Activated naive CD4-positive, alpha-beta T cell treated with anti-CD3 and anti-CD28 coated beads, Interleukin-2, amount 50 U/mL, for 24 hours (primary cell): ENCODE results near the gene FOXK1.
"Not testable (repeated sequence)": the region's sequence is repeated elsewhere in the genome, so short reads cannot be mapped to it uniquely, and the experiment has no call there.

Experiments used
- H3K27ac Mint-ChIP-seq: one replicate; pipeline ENCODE4 v1.8.0; 2021; ENCODE audit warnings: mild to moderate bottlenecking, mixed read lengths
- H3K27me3 Mint-ChIP-seq: one replicate; pipeline ENCODE4 v1.8.0; 2021; ENCODE audit warnings: mixed read lengths
- H3K36me3 Mint-ChIP-seq: one replicate; pipeline ENCODE4 v1.8.0; 2021; ENCODE audit warnings: mixed read lengths
- H3K4me1 Mint-ChIP-seq: one replicate; pipeline ENCODE4 v1.8.0; 2021; ENCODE audit warnings: mixed read lengths
- H3K4me3 Mint-ChIP-seq: one replicate; pipeline ENCODE4 v1.8.0; 2021; ENCODE audit warnings: mild to moderate bottlenecking, mixed read lengths
- H3K9me3 Mint-ChIP-seq: one replicate; pipeline ENCODE4 v1.8.0; 2021; ENCODE audit warnings: mixed read lengths

Gene FOXK1

DNA sequence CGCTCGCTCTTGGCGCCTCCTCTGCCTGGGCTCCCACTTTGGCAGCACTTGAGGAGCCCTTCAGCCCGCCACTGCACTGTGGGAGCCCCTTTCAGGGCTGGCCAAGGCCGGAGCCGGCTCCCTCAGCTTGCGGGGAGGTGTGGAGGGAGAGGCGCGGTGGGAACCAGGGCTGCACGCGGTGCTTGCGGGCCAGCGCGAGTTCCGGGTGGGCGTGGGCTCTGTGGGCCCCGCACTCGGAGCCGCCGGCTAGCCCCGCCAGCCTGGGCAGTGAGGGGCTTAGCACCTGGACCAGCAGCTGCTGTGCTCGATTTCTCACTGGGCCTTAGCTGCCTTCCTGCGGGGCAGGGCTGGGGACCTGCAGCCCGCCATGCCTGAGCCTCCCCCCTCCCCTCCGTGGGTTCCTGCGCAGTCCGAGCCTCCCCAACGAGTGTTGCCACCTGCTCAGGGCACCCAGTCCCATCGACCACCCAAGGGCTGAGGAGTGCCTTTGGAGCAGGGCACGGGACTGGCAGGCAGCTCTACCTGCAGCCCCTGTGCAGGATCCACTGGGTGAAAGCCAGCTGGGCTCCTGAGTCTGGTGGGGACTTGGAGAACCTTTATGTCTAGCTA lies 111.4 kb downstream of the FOXK1 start:
- peak overlapping the region; percentile 55 for H3K27ac Mint-ChIP-seq
- not testable (repeated sequence) for H3K9me3 Mint-ChIP-seq, H3K4me1 Mint-ChIP-seq, H3K4me3 Mint-ChIP-seq, H3K27me3 Mint-ChIP-seq, H3K36me3 Mint-ChIP-seq

DNA sequence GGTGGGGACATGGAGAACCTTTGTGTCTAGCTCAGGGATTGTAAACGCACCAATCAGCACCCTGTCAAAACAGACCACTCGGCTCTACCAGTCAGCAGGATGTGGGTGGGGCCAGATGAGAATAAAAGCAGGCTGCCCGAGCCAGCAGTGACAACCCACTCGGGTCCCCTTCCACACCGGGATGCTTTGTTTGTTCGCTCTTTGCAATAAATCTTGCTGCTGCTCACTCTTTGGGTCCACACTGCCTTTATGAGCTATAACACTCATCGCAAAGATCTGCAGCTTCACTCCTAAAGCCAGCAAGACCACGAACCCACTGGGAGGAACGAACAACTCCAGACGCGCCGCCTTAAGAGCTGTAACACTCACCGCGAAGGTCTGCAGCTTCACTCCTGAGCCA lies 112.1 kb downstream of the FOXK1 start:
- H3K9me3 Mint-ChIP-seq, H3K4me3 Mint-ChIP-seq, H3K36me3 Mint-ChIP-seq, H3K27me3 Mint-ChIP-seq, H3K4me1 Mint-ChIP-seq, H3K27ac Mint-ChIP-seq: not testable (repeated sequence)

DNA sequence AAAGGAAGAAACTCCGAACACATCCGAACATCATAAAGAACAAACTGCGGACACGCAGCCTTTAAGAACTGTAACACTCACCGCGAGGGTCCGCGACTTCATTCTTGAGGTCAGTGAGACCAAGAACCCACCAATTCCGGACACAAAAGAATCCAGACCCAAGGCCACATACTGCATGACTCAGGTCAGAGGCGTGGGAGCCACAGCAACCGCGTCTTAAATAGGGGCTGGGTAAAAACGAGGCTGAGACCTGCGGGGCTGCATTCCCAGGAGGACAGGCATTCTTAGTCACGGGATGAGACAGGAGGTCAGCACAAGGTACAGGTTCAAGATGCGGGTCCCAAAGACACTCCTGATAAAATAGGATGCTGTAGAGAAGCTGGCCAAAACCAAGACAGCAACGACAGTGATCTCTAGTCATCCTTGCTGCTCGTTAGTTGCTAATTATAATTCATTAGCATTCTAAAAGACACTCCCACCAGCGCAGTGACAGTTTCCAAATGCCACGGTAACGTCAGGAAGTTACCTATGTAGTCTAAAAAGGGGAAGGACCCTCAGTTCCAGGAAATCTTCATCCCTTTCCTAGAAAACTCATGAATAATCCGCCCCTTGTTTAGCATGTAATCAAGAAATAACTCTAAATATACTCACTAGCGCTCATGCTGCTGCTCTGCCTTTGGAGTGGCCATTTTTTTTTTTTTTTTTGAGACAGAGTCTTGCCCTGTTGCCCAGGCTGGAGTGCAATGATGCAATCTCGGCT lies 112.7 kb downstream of the FOXK1 start:
- Mint-ChIP-seq H3K27ac (no peak overlapping the region), H3K27me3 (no peaks in the 10 kb centered on the region)

DNA sequence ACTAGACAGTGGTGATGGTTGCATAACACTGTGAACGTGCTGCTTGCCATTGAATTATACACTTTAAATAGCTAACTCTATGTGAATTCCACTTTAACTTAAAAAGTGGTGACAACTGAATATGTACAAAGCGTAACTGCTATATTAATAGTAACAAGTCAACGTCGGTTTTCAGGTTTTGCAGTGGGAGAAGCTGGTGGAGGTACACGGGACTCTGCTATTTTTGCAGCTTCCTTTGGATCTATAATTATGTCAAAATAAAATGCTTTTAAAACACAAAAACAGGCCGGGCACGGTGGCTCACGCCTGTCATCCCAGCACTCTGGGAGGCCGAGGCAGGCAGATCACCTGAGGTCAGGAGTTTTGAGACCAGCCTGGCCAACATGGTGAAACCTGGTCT lies 114.4 kb downstream of the FOXK1 start:
- Mint-ChIP-seq H3K36me3 (peaks cover 4% of the 10 kb centered on the region), H3K4me1 (peaks cover 5% of the 10 kb centered on the region), H3K27me3 (no peaks in the 10 kb centered on the region), H3K4me3 (no peak overlapping the region), H3K9me3 (no peaks in the 10 kb centered on the region), H3K27ac (no peak overlapping the region)

More for the DNA sequence above, 112.7 kb downstream of the FOXK1 start:
- Mint-ChIP-seq H3K36me3 (peaks cover 5% of the 10 kb centered on the region), H3K4me1 (peaks cover 5% of the 10 kb centered on the region), H3K4me3 (no peak overlapping the region), H3K9me3 (no peaks in the 10 kb centered on the region)

DNA sequence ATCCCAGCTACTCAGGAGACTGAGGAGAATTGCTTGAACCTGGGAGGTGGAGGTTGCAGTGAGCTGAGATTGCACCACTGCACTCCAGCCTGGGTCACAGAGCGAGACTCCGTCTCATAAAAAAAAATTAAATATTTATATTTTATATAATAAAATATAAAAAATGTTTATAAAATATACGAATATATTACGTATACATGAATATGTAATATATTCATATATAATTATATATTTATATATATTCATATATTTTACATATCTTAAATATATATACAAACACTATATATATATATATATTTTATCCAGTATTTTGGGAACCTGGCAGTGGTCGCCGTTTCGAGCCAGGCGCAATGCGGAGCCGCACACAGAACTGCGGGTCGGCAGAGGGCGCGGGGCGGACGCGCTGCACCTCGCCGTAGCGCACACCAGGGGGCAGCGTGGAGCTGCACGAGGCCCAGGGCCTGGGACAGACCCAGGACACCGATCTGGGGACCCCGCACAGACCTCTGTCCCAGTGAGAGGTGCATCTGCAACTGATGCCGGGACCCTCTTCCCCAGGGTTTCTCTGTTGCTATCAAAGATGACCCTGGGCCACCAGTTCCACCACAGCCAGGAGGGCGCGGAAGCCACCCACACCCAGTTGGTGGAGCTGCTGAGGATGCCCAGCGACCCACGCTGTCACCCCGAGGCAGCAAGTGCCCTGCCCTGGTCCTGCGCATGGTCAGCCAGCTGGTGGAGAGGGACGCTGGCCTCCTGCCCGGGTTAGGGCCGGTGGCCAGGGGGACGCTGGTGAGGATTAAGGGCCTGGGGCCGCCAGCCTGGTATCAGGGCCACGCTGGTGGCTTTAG lies 116.0 kb downstream of the FOXK1 start:
- Mint-ChIP-seq H3K27ac (no peak overlapping the region), H3K27me3 (no peaks in the 10 kb centered on the region), H3K9me3 (no peaks in the 10 kb centered on the region), H3K4me3 (no peak overlapping the region), H3K4me1 (peaks cover 5% of the 10 kb centered on the region), H3K36me3 (peaks cover 2% of the 10 kb centered on the region)

DNA sequence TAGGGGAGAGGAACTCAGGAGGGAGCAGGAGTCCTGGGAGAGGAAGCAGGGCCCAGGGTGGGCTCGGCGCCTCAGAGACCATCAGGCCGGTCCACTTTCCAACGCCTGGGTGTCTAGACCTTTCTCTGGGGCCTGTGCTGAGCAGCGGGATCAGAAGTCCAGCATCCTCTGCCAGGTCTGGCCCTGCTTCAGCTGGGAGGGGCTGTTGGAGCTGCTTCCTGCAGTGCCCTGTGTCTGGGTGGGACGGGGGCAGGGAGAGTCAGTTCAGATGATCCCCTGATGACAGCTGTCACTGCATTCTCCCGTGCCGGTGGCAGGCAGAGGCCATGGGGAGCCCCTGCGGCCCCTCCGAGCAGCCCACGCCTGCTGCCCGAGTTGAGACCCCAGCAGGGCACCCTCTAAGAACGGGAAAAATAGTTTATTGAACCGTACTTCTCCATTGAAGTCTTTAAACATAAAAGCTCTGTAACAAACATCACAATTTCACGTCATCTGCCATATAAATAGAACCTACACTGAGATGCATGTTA lies 116.7 kb downstream of the FOXK1 start:
- Mint-ChIP-seq H3K27ac (no peak overlapping the region), H3K4me1 (peaks cover 5% of the 10 kb centered on the region), H3K4me3 (no peak overlapping the region), H3K27me3 (no peaks in the 10 kb centered on the region), H3K9me3 (no peaks in the 10 kb centered on the region), H3K36me3 (peaks cover 2% of the 10 kb centered on the region)

DNA sequence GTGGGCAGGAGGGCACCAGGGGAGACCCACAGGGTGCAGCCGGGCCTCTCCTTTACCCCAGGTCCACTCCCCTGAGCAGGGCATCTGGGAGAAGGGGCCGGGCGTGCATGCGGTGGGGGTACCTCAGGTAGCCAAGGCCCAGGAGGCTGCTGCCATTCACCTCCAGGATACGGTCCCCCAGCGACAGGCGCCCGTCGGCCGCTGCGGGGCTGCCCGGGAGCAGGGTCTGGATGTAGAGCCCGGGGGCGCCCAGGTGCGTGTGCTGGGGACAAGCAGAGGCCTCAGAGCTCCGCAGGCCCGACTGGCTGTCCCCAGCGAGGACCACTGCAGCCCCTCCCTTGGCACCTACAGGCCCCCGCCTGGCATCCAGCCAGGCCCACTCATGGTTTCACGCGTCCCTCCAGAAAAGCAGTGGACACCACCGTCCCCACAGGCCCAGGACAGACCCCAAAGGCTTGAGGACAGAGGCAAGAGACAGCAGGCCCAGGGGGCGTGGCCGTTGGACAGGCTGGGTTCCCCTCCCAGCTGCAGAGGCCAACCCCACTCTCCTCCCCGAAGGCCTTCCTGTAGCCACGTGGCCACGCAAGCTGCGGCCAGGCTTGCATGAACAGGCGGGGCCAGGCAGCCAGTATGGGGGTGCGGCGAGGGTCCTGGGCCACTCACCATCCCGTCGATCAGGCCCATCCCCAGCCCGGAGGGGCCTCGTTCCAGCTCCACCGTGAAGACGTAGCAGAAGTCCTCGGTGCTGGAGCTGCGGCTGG lies 117.6 kb downstream of the FOXK1 start:
- Mint-ChIP-seq H3K36me3 (no peaks in the 10 kb centered on the region), H3K4me3 (no peak overlapping the region), H3K27ac (no peak overlapping the region), H3K9me3 (no peaks in the 10 kb centered on the region), H3K27me3 (no peaks in the 10 kb centered on the region), H3K4me1 (no peaks in the 10 kb centered on the region)

DNA sequence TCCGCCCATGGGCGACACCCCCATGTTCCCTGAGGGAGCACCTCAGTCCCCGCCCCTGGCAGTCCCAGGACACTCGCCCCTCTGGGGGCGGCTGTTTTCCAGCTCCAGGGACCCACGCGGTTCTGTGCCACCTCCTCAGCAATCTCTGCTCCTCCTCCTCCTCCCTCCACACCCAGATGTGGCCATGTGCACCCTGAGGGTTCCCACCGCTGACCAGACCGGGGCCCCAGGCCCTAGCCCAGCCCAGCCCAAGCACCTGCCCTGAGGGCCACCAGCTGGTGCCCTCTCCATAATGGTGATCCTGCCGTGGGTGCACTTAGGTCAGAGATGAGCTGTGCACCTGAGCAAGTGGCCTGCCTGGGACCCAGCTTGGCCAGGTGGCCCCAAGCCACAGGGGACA lies 118.4 kb downstream of the FOXK1 start:
- no peak overlapping the region for H3K27ac Mint-ChIP-seq
- no peaks in the 10 kb centered on the region for H3K36me3 Mint-ChIP-seq
- no peaks in the 10 kb centered on the region for H3K27me3 Mint-ChIP-seq
- no peaks in the 10 kb centered on the region for H3K4me1 Mint-ChIP-seq
- H3K9me3 Mint-ChIP-seq: no peaks in the 10 kb centered on the region
- no peak overlapping the region for H3K4me3 Mint-ChIP-seq

DNA sequence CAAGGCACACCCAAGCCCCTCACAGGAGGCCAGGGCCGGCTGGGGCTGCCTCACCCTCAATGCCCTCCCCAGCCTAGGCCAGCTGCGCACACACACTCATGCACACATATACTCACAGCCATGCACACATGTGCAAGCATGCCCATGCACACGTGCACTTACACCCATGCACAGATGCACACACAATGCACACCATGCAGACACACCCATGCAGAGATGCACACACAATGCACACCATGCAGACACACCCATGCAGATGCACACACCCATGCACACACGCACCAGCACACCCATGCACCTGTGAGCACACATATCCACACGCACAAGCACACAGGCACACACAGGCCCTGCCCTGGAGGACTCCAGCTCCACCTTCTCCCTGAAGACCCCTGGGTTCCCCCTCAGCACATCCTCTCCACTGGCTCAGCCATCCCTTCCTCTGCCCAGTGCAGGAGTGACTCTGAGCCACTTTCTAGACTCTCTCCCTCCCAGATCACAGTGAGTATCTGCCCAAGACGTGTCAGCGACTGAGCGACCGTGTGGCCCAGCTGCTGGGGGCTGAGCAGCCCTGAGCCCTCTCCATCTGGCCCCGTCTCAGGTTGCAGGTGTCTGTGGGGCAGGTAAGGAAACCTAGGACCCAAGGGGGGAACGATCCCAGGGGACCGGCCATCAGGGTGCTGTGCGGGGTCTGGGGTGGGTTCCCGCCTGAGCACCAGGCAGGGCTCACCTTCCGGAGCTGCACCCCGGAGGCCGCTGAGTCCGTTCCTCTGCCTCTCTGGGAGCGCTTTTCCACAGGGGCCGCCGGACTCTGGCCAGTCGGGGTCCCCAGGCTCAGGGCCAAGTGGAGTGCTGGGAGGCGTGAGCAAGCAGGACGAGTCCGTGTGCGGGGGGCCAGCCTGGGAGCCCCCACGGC lies 119.1 kb downstream of the FOXK1 start:
- H3K27ac Mint-ChIP-seq: no peak overlapping the region
- H3K4me3 Mint-ChIP-seq: no peak overlapping the region
- H3K27me3 Mint-ChIP-seq: no peaks in the 10 kb centered on the region
- no peaks in the 10 kb centered on the region for H3K36me3 Mint-ChIP-seq
- no peaks in the 10 kb centered on the region for H3K4me1 Mint-ChIP-seq
- no peaks in the 10 kb centered on the region for H3K9me3 Mint-ChIP-seq

DNA sequence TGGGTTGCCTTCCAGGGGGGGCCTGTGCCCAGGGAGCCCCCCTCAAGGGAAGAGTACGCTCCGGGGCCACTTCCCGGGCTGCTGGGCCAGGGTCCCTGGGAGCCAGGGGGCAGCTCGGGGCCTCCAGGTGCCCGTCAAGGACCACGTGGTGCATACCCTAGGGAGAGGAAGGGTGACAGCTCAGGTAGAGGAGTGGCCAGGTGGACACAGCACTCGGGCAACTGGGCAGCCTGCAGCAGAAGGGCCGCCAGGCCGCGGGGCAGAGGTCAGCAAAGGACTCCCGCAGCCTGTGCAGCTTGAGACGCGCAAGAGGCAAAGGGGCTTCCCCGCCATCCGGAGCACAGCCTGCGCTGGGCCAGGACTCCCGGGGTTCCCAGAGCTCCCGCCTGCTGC lies 119.7 kb downstream of the FOXK1 start:
- Mint-ChIP-seq H3K27me3 (no peaks in the 10 kb centered on the region), H3K4me1 (no peaks in the 10 kb centered on the region)

DNA sequence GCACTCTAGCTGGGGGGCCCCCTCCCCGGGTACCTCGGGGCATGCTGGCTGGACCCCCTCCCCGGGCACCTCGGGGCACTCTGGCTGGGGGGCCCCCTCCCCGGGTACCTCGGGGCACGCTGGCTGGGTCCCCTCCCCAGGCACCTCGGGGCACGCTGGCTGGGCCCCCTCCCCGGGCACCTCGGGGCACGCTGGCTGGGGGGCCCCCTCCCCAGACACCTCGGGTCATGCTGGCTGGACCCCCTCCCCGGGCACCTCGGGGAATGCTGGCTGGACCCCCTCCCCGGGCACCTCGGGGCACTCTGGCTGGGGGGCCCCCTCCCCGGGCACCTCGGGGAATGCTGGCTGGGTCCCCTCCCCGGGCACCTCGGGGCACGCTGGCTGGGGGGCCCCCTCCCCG lies 120.5 kb downstream of the FOXK1 start:
- H3K4me3 Mint-ChIP-seq, H3K9me3 Mint-ChIP-seq, H3K27ac Mint-ChIP-seq, H3K4me1 Mint-ChIP-seq, H3K27me3 Mint-ChIP-seq, H3K36me3 Mint-ChIP-seq: not testable (repeated sequence)

More for the DNA sequence above, 119.7 kb downstream of the FOXK1 start:
- H3K27ac Mint-ChIP-seq: no peak overlapping the region
- H3K36me3 Mint-ChIP-seq: no peaks in the 10 kb centered on the region
- H3K9me3 Mint-ChIP-seq: no peaks in the 10 kb centered on the region
- H3K4me3 Mint-ChIP-seq: no peak overlapping the region

DNA sequence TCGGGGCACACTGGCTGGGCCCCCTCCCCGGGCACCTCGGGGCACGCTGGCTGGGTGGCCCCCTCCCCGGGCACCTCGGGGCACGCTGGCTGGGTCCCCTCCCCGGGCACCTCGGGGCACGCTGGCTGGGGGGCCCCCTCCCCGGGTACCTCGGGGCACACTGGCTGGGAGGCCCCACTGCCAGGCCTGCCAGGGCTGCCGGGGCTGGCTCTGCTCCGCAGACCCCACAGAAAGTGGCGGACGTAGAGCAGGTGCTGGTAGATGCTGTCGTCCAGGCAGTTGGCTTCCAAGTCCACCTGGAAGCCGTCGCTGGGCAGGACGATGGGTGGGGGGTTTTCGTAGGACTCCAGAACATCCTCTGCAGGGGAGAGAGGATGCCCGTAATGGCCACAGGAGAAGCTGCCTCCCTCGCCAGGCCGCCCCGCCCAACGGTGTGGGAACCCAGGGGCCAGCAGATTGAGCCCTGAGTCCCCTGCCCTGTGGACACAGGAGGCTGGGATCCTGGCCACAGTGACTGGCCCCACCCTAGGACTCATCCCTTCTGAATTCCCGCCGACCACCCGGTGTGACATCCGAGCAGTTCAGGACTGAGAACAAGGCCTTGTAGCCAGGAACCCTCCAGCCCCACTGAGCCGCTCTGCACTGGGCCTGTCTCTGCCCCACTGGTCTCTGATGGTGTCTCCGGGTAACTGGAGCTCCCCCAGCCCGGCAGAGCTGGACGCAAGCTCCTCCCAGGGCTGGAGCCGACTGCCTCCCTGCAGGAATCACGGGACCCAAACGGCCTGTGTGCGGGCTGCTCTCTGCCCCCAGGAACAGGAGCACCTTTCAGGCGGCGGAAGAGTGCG lies 121.5 kb downstream of the FOXK1 start:
- Mint-ChIP-seq H3K27me3 (no peaks in the 10 kb centered on the region), H3K4me3 (no peak overlapping the region), H3K9me3 (no peaks in the 10 kb centered on the region), H3K36me3 (no peaks in the 10 kb centered on the region), H3K27ac (peak overlapping the region; percentile 65), H3K4me1 (no peaks in the 10 kb centered on the region)

DNA sequence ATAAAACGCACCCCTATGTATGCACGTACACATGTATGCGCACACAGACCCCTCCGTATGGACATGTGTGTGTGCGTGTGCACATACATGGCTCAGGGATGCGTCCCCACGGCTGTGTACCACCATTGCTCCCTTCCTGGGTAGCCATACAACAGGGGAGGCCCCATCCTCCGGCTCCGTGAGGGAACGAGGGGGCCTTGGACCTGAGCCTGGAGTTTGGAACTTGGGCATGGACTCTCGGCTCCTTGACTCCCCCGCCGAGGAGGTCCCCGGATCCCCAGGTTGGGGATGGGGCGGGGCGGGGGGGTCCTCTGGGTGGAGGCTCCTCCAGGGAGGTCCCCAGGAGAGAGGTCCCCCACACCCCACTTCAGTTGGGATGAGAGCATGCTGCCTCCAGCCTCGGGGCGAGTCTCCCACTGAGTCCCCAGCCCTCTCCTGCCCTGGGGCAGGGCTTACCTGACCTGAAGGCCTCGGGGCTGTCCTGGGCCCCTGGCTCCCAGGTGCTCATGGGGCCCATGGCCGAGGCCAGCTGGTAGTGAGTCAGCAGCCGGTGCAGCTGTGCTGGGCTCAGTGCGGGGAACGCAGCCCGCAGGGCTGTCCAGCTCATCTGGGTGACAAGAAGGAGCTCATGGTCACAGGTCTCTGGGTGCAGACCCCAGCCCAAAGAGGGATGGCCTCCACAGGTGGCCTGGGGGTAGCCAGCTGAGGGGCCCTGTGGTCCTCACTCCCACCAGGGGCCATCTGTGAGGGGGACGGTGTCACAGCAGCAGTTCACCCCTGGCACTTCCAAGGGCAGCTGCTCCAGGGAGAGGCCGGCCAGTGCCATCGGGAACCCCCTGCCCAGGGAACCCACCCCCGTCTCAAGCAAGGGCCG lies 123.3 kb downstream of the FOXK1 start:
- Mint-ChIP-seq H3K36me3 (no peaks in the 10 kb centered on the region), H3K4me3 (no peak overlapping the region), H3K27ac (no peak overlapping the region), H3K9me3 (no peaks in the 10 kb centered on the region), H3K4me1 (peaks cover 2% of the 10 kb centered on the region), H3K27me3 (peaks cover under 1% of the 10 kb centered on the region)
